NCI-H345 treated with DMSO at 0.1 percent for 48 hours (cell line): ENCODE measurements around the gene TBK1.
"Not testable (repeated sequence)": the region's sequence is repeated elsewhere in the genome, so short reads cannot be mapped to it uniquely, and the experiment has no call there.

Experiments
- DNase-seq: peaks from one replicate; lab custom pipeline; 2025; ENCODE audit not compliant: unreplicated experiment; lab: John Stamatoyannopoulos, UW

The TBK1 gene

GRCh38 chr12:64538121-64538520 lies 86.2 kb downstream of the TBK1 start:
- no peak for DNase-seq

GRCh38 chr12:64542409-64543047 lies 90.6 kb downstream of the TBK1 start:
- DNase-seq = not testable (repeated sequence)

- DNase-seq = peak; percentile 29
These were observed 92.6 kb downstream of the TBK1 start for GRCh38 chr12:64544371-64545080.

- no peak for DNase-seq
These were observed 93.1 kb downstream of the TBK1 start for GRCh38 chr12:64545081-64545382.

GRCh38 chr12:64549108-64549507 lies 97.2 kb downstream of the TBK1 start:
- no peak for DNase-seq

- DNase-seq = no peak
These were observed 98.8 kb downstream of the TBK1 start for GRCh38 chr12:64550755-64551154.

- DNase-seq = no peak
These were observed 99.8 kb downstream of the TBK1 start for GRCh38 chr12:64551676-64552075.
